Ovary (tissue), 10 donors: ENCODE results near the gene PCED1B. TPM values are rescaled to one million over a fixed set of nuclear protein-coding genes. Genes with fewer than 3 reads are reported as not detected.

Experiments
- DNase-seq, 5 donors: peaks; one replicate each; pipeline ENCODE4 v3.0.0-alpha.2; 2019 to 2020
- H3K27ac ChIP-seq, 2 donors: fragments of 200-600 bp; one replicate each; pipeline versions ENCODE4 v1.5.1 to v1.8.0; 2019 to 2022
- H3K27me3 ChIP-seq: fragments of 200-600 bp; one replicate; pipeline ENCODE4 v1.8.0; 2022
- H3K36me3 ChIP-seq: fragments of 200-600 bp; sonication (generic); one replicate; pipeline ENCODE4 v1.5.1; 2019
- H3K4me1 ChIP-seq: one replicate; pipeline ENCODE4 v1.8.1; 2013; ENCODE audit warnings: mild to moderate bottlenecking, moderate library complexity; ENCODE audit not compliant: insufficient read depth
- H3K4me3 ChIP-seq: fragments of 200-600 bp; sonication (generic); one replicate; pipeline ENCODE4 v1.5.1; 2017
- H3K9me3 ChIP-seq, 2 donors: fragments of 200-600 bp in 1 of 2; sonication (generic) in 1 of 2; one replicate each; pipeline versions ENCODE4 v1.5.1 to v1.8.1; 2013 to 2019; ENCODE audit warnings: mild to moderate bottlenecking in 1 of 2, moderate library complexity in 1 of 2
- EP300 ChIP-seq: sonication (generic); formaldehyde crosslinking; IDR thresholded peaks from one replicate; pipeline ENCODE4 v1.6.1; 2017; ENCODE audit warnings: antibody characterized with exemption
- POLR2A ChIP-seq: fragments of 450-650 bp; IDR thresholded peaks from one replicate; pipeline ENCODE4 v1.6.1; 2017; ENCODE audit warnings: antibody characterized with exemption, mild to moderate bottlenecking, moderate library complexity
- WGBS, 3 donors: extraction: QIAGEN DNeasy Blood & Tissue Kit in 1 of 3; methylation state at CpG; one replicate each; pipeline versions ENCODE4 v1.1.5 to v1.1.7; 2013 to 2017; 5-methylcytosine and 5-hydroxymethylcytosine counted together
- intact Hi-C, 4 donors: fragments of 100-400 bp; cut with DNase I; formaldehyde crosslinking; loops; one replicate each; pipeline versions ENCODE4 v1.11.0 to v1.15.1; 2022 to 2023
- long read RNA-seq, 3 donors: library from polyadenylated mRNA in 2 of 3; unstranded in 2 of 3; transcript quantifications; one replicate each; pipeline ENCODE4 v2.0.0 and lab custom pipeline, GENCODE V29; 2021 to 2026
- polyA plus RNA-seq, 2 donors: library from polyadenylated mRNA; stranded (reverse); fragments of 200-250 nt in 1 of 2; fragments of 350-450 nt in 1 of 2; fragmentation: Illumina TruSeq in 1 of 2; extraction: RNeasy Lipid Tissue Mini Kit (QIAGEN cat#74804) in 1 of 2; gene quantifications; one replicate each; pipeline ENCODE4 v1.2.3, GENCODE V29; 2013 to 2014
- total RNA-seq, 7 donors: library from RNA; depleted of rRNA in 2 of 7; stranded (reverse); fragments of >200 nt in 2 of 7; fragmentation: NEBNext Ultra II Directional in 3 of 7; extraction: Animal tissue kit (Norgen Biotek cat#: 25700) in 3 of 7; gene quantifications; one replicate each; pipeline versions ENCODE4 v1.1.0 to v1.2.4, GENCODE V29; 2016 to 2023
- TF ChIP-seq, protein P1 (sequence below), 3 donors: fragments of 450-650 bp in 2 of 3; fragments of 200-600 bp in 1 of 3; IDR thresholded peaks; one replicate each; pipeline versions ENCODE4 v1.5.1 to v1.8.0; 2016 to 2022; ENCODE audit warnings: antibody characterized with exemption in 3 of 3, mild to moderate bottlenecking in 1 of 3
- donor health status: DM: no; HTN: no; CAD: no; lungs with moderate emphysema.
- donor health status: DM: no; HTN: no; CAD: no.
- donor health status: Bipolar disorder and iron deficiency.
- donor health status: DM: yes; HTN: yes; CAD: no.
- donor health status: DM: no; HTN: no; CAD: no.
- donor health status: DM: yes; HTN: yes; CAD: no.

Gene PCED1B, protein sequence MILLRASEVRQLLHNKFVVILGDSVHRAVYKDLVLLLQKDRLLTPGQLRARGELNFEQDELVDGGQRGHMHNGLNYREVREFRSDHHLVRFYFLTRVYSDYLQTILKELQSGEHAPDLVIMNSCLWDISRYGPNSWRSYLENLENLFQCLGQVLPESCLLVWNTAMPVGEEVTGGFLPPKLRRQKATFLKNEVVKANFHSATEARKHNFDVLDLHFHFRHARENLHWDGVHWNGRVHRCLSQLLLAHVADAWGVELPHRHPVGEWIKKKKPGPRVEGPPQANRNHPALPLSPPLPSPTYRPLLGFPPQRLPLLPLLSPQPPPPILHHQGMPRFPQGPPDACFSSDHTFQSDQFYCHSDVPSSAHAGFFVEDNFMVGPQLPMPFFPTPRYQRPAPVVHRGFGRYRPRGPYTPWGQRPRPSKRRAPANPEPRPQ
- total RNA-seq (10 to 100 TPM in 6 of 7 donors, 1 to 10 TPM in 1; 9.9 to 27.2 (median 13.0) TPM), polyA plus RNA-seq (10 to 100 TPM; 12.1 to 19.6 TPM)
- long read RNA-seq, donor 1, partial matches to known transcripts: 2 of 10 reads
- long read RNA-seq, donor 1, other reads (novel, unspliced or antisense): 7 of 10 reads
- long read RNA-seq, donor 2, transcript PCED1B-205 (2 exons, 732 nt): major isoform, 9 of 11 reads
- long read RNA-seq, donor 2, partial matches to known transcripts: 0 of 11 reads
- long read RNA-seq, donor 2, other reads (novel, unspliced or antisense): 0 of 11 reads
- long read RNA-seq, donor 3, transcript PCED1B-205 (2 exons, 732 nt): major isoform, 6 of 8 reads
- long read RNA-seq, donor 3, partial matches to known transcripts: 0 of 8 reads
- long read RNA-seq, donor 3, other reads (novel, unspliced or antisense): 2 of 8 reads

DNA sequence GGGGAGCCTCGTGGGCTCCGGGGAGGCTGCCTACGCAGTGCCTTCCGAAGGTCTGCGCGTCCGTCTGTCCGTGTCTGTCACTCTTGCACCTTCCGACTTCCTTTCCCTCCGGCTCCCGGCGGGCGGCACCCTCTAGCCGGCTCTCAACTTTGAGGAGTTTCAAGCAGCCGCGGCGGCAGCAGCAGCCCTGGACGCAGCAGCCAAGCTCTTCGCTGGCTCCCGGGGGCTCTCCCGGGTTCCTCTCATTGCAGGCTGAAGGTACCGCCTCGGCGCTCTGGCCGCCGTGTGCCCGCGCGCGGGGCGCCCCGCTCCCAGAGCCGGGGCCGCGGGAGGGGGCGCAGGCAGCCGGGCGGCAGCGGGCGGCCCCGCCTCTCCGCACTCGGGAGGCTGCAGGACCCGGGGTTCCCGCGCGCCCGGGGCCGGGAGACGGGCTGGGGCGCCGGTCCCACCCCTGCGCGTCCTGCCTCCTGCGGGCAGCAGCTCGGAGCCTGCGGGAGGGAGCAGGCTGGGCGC is at the start of gene PCED1B, which contains the start of gene AMIGO2:
PCED1B (plus strand) TSS at position 154 of the 513 bp plus-strand sequence. CDS start 155,443 bp downstream, outside the sequence.
AMIGO2 (minus strand) TSS at position 492 of the 513 bp plus-strand sequence. CDS start 957 bp downstream, outside the sequence.
- WGBS, 3 donors: 0 to 1% (median 1%) methylated on average over 35 to 58 of the region's 58 CpGs
- Histone ChIP-seq H3K4me1 (peaks cover 10% of the 10 kb centered on the region), H3K4me3 (peak within 1 kb of the TSS; percentile 78), H3K27ac (peak within 1 kb of the TSS; percentile 89 to 98), H3K27me3 (no peaks in the 10 kb centered on the region), H3K36me3 (no peaks in the 10 kb centered on the region), H3K9me3 (no peaks in the 10 kb centered on the region)
- TF ChIP-seq POLR2A (peak; percentile 35), EP300 (no peak)
- TF ChIP-seq, protein P1, sequence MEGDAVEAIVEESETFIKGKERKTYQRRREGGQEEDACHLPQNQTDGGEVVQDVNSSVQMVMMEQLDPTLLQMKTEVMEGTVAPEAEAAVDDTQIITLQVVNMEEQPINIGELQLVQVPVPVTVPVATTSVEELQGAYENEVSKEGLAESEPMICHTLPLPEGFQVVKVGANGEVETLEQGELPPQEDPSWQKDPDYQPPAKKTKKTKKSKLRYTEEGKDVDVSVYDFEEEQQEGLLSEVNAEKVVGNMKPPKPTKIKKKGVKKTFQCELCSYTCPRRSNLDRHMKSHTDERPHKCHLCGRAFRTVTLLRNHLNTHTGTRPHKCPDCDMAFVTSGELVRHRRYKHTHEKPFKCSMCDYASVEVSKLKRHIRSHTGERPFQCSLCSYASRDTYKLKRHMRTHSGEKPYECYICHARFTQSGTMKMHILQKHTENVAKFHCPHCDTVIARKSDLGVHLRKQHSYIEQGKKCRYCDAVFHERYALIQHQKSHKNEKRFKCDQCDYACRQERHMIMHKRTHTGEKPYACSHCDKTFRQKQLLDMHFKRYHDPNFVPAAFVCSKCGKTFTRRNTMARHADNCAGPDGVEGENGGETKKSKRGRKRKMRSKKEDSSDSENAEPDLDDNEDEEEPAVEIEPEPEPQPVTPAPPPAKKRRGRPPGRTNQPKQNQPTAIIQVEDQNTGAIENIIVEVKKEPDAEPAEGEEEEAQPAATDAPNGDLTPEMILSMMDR (IDR thresholded peaks at IDR 0.05): no peak
- intact Hi-C loops: no loop called here
- DNase-seq: peak; percentile 74 to 85 (median 81)

- H3K4me3 ChIP-seq: no peak overlapping the region
- H3K36me3 ChIP-seq: no peaks in the 10 kb centered on the region
- DNase-seq: no peak
- no peak overlapping the region for H3K27ac ChIP-seq
- intact Hi-C loops: loop anchor here (5.0 to 10.0 kb wide), 5 partner anchors 355 to 675 kb away; partner anchors contain the start of gene RPAP3 (in 1 of the 4)
- TF ChIP-seq POLR2A: no peak
- no peak for TF ChIP-seq EP300
- TF ChIP-seq, protein P1 (IDR thresholded peaks at IDR 0.05): no peak
- H3K9me3 ChIP-seq: no peaks in the 10 kb centered on the region
- WGBS, 3 donors: 90 to 99% (median 97%) methylated on average over 2 of the region's 2 CpGs
- no peaks in the 10 kb centered on the region for H3K27me3 ChIP-seq
- peaks cover 4% of the 10 kb centered on the region for H3K4me1 ChIP-seq
Observed at GRCh38 chr12:47029903-47030302, 49.5 kb upstream of the PCED1B start.

DNA sequence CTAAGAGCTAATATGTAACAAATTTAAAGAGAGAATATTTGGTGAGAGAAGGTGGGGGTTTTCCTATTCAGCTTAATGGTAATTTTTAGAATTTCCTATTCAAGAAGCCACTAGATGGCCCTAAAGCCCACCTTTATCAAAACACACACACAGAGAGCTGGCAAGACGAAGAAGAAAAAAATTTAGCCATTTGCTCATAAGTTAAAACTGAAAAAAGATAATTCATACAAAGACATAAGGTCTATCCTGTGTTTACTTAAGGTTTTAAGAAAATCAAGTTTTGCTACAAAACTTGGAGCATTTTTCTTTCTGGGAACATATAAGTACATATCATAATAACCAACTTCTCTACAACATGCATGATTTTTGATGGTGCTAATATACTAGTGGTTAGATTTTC is 46.8 kb upstream of the PCED1B start:
- no peaks in the 10 kb centered on the region for H3K9me3 ChIP-seq
- no peak for TF ChIP-seq EP300
- TF ChIP-seq POLR2A: no peak
- TF ChIP-seq, protein P1 (IDR thresholded peaks at IDR 0.05): peak; percentile 31 to 88 (median 55)
- no peaks in the 10 kb centered on the region for H3K27me3 ChIP-seq
- no peak for DNase-seq
- H3K4me1 ChIP-seq: peaks cover 4% of the 10 kb centered on the region
- no peaks in the 10 kb centered on the region for H3K36me3 ChIP-seq
- no peak overlapping the region for H3K4me3 ChIP-seq
- 0 to 3% (median 2%) methylated on average over 1 of the region's 1 CpG for WGBS, 3 donors
- intact Hi-C loops: loop anchor here (5.0 to 10.0 kb wide), 5 partner anchors 352 to 672 kb away; partner anchors contain the start of gene RPAP3 (in 1 of the 4)
- H3K27ac ChIP-seq: no peak overlapping the region

- Histone ChIP-seq H3K27ac (no peak overlapping the region), H3K4me3 (no peak overlapping the region)
- intact Hi-C loops: loop anchor here (5.0 to 10.0 kb wide), 5 partner anchors 352 to 672 kb away; partner anchors contain the start of gene RPAP3 (in 1 of the 4)
Observed at GRCh38 chr12:47033081-47033480, 46.3 kb upstream of the PCED1B start.

More at GRCh38 chr12:47033081-47033480, 46.3 kb upstream of the PCED1B start:
- DNase-seq: peak in 4 of 5 donors; percentile 35 to 56 (median 43)
- H3K4me1 ChIP-seq: peaks cover 4% of the 10 kb centered on the region
- TF ChIP-seq EP300 (no peak), POLR2A (no peak)
- TF ChIP-seq, protein P1 (IDR thresholded peaks at IDR 0.05): no peak
- no peaks in the 10 kb centered on the region for H3K36me3 ChIP-seq
- H3K27me3 ChIP-seq: no peaks in the 10 kb centered on the region
- WGBS, 3 donors: 40 to 54% (median 48%) methylated on average over 5 of the region's 5 CpGs
- H3K9me3 ChIP-seq: no peaks in the 10 kb centered on the region
